Pancreas (tissue), 10 donors: ENCODE data around the gene SOCS2. TPM values are rescaled to one million over a fixed set of nuclear protein-coding genes. Genes with fewer than 3 reads are reported as not detected.

ENCODE experiments used
- ATAC-seq, 4 donors: fragments of 200-7000 bp; cut with Tn5 transposase; one replicate each; pipeline versions ENCODE4 v1.8.0 to v1.9.1; 2020; ENCODE audit warnings: mild to moderate bottlenecking in 4 of 4, moderate library complexity in 4 of 4
- DNase-seq, 6 donors: peaks; one replicate each; pipeline ENCODE4 v3.0.0-alpha.2; 2020
- FAIRE-seq: peaks from 2 replicates; lab custom pipeline; 2012; peaks lifted over from hg19 to GRCh38; lab: Jason Lieb, UNC
- H3K27ac ChIP-seq, 4 donors: fragments of 200-600 bp; sonication (generic); 1 replicate in 3 of 4; 2 replicates in 1 of 4; pipeline versions ENCODE4 v1.5.0 to v1.8.0; 2020
- H3K27me3 ChIP-seq, 4 donors: fragments of 200-600 bp; one replicate each; pipeline ENCODE4 v1.8.0; 2021
- H3K36me3 ChIP-seq, 3 donors: fragments of 200-600 bp; sonication (generic) in 1 of 3; one replicate each; pipeline versions ENCODE4 v1.5.0 to v1.8.0; 2020 to 2021
- H3K4me1 ChIP-seq, 3 donors: fragments of 200-600 bp; one replicate each; pipeline ENCODE4 v1.8.0; 2021
- H3K4me3 ChIP-seq, 4 donors: fragments of 200-600 bp; sonication (generic) in 2 of 4; one replicate each; pipeline versions ENCODE4 v1.5.0 to v1.8.0; 2020 to 2021
- H3K9me3 ChIP-seq, 4 donors: fragments of 200-600 bp; one replicate each; pipeline ENCODE4 v1.8.0; 2021
- CTCF ChIP-seq, 4 donors: fragments of 200-600 bp; sonication (generic) in 3 of 4; IDR thresholded peaks; one replicate each; pipeline versions ENCODE4 v1.5.0 to v1.8.0; 2021; ENCODE audit warnings: antibody characterized with exemption in 4 of 4
- WGBS, 2 donors: extraction: QIAGEN DNeasy Blood & Tissue Kit; methylation state at CpG; one replicate each; pipeline ENCODE4 v1.1.7; 2013; 5-methylcytosine and 5-hydroxymethylcytosine counted together
- intact Hi-C, 3 donors: fragments of 100-400 bp; cut with DNase I; formaldehyde crosslinking; loops; one replicate each; pipeline versions ENCODE4 v1.11.1 to v1.14.2; 2022
- polyA plus RNA-seq, 2 donors: library from polyadenylated mRNA; stranded (reverse); fragments of 200-250 nt; gene quantifications; one replicate each; pipeline ENCODE4 v1.2.3, GENCODE V29; 2013
- total RNA-seq, 6 donors: library from RNA; stranded (reverse); fragmentation: NEBNext Ultra II Directional in 4 of 6; extraction: Animal tissue kit (Norgen Biotek cat#: 25700) in 4 of 6; gene quantifications; one replicate each; pipeline versions ENCODE4 v1.2.1 to v1.2.4, GENCODE V29; 2021 to 2023
- donor health status: healthy with polysubstance abuse.
- donor health status: DM: no; HTN: no; CAD: no; lungs with moderate emphysema.
- donor health status: DM: no; HTN: no; CAD: no.
- donor health status: control.
- donor health status: control.
- donor health status: Bipolar disorder and iron deficiency.
- donor health status: DM: yes; HTN: yes; CAD: no.
- donor health status: DM: no; HTN: no; CAD: no.
- donor health status: DM: no; HTN: no; CAD: no.
- donor health status: DM: yes; HTN: yes; CAD: no.

The SOCS2 gene
- total and polyA plus RNA-seq, 8 donors: 3.2 to 14.8 (median 5.6) TPM

DNA sequence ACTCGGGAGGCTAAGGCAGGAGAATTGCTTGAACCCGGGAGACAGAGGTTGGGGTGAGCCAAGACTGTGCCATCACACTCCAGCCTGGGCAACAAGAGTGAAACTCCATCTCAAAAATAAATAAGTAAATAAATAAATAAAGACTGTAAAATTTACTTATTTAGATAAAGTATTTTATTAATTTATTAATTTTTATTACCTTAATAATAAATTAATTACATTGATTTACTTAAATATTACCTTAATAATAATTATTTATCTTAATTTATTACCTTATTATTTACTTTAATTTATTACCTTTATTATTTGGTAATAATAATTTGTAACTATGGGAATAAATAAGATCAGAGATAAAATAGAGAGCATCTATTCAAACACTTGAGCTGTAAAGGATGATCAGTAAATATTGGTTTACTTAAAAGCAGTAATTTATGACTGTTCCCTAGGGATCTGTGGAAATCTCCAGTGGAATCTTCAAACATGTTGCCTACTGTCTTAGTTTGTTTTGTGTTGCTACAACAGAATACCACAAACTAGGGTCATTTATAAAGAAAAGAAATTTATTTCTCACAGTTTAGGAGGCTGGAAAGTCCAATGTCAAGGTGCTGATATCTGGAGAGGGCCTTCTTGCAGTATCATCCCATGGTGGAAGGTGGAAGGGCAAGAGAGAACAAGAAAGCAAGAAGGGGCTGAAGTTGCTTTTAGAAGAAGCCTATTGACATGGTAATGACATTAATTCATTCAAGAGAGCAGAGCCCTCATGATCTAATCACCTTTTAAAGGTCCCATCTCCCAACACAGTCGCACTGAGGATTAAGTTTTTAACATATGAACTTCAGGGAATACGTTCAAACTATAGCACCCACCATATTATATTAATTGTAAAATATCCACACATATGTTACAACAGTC lies 37.1 kb downstream of the SOCS2 start:
- Histone ChIP-seq H3K27ac (no peak overlapping the region), H3K27me3 (no peaks in the 10 kb centered on the region), H3K36me3 (no peaks in the 10 kb centered on the region), H3K4me3 (no peak overlapping the region), H3K4me1 (no peaks in the 10 kb centered on the region), H3K9me3 (no peaks in the 10 kb centered on the region)
- intact Hi-C loops: no loop called here
- peak; percentile 93 for FAIRE-seq
- WGBS, 2 donors: 85 to 91% methylated on average over 4 of the region's 4 CpGs
- no peak for DNase-seq
- ATAC-seq: no peak
- no peak for TF ChIP-seq CTCF (IDR thresholded peaks at IDR 0.05)

- Histone ChIP-seq H3K9me3 (no peaks in the 10 kb centered on the region), H3K4me1 (no peaks in the 10 kb centered on the region), H3K27me3 (no peaks in the 10 kb centered on the region), H3K36me3 (no peaks in the 10 kb centered on the region), H3K4me3 (no peak overlapping the region), H3K27ac (no peak overlapping the region)
- ATAC-seq (no peak), FAIRE-seq (no peak), DNase-seq (no peak)
- intact Hi-C loops: no loop called here
- 55 to 64% methylated on average over 4 of the region's 4 CpGs for WGBS, 2 donors
- TF ChIP-seq CTCF (IDR thresholded peaks at IDR 0.05): no peak
These were observed 40.3 kb downstream of the SOCS2 start for GRCh38 chr12:93612776-93613175.

GRCh38 chr12:93614917-93615596 lies 42.6 kb downstream of the SOCS2 start:
- Histone ChIP-seq H3K4me3 (no peak overlapping the region), H3K4me1 (no peaks in the 10 kb centered on the region), H3K36me3 (no peaks in the 10 kb centered on the region), H3K9me3 (no peaks in the 10 kb centered on the region), H3K27me3 (no peaks in the 10 kb centered on the region), H3K27ac (no peak overlapping the region)
- intact Hi-C loops: no loop called here
- FAIRE-seq (no peak), DNase-seq (no peak), ATAC-seq (no peak)
- TF ChIP-seq CTCF (IDR thresholded peaks at IDR 0.05): no peak
- 66 to 70% methylated on average over 2 of the region's 2 CpGs for WGBS, 2 donors

- no peaks in the 10 kb centered on the region for H3K4me1 ChIP-seq
- 72 to 74% methylated on average over 8 of the region's 8 CpGs for WGBS, 2 donors
- ATAC-seq (peak in 2 of 4 donors; percentile 26 to 29), FAIRE-seq (no peak), DNase-seq (no peak)
- H3K27ac ChIP-seq: no peak overlapping the region
- H3K4me3 ChIP-seq: no peak overlapping the region
- no peak for TF ChIP-seq CTCF (IDR thresholded peaks at IDR 0.05)
- intact Hi-C loops: no loop called here
- no peaks in the 10 kb centered on the region for H3K27me3 ChIP-seq
- H3K36me3 ChIP-seq: no peaks in the 10 kb centered on the region
- H3K9me3 ChIP-seq: no peaks in the 10 kb centered on the region
These were observed 44.2 kb downstream of the SOCS2 start for GRCh38 chr12:93616584-93617101.
